ENCODE data around the gene KCNK15. TPM values are rescaled to one million over a fixed set of nuclear protein-coding genes. Genes with fewer than 3 reads are reported as not detected.
A peak's percentile ranks its signal among the peaks of the same experiment; 100 is the strongest.
"Not testable (repeated sequence)": the region's sequence is repeated elsewhere in the genome, so short reads cannot be mapped to it uniquely, and the experiment has no call there.

The KCNK15 gene
- 0.13 TPM in 1 of 2 replicates, not detected in the other for total RNA-seq (2014; rRNA removed; shearing (Covaris generic))
- 0.08 and 0.32 TPM in 2 replicates for polyA plus RNA-seq (2015; cell fraction: cytosol; rRNA removed)
- polyA plus RNA-seq (2015; cell fraction: nucleus; rRNA removed): 0.15 TPM in 1 of 2 replicates, not detected in the other

- DNase-seq (ENCODE audit: low read depth, low spot score): no peak
- in situ Hi-C loops (cut with HindIII; ENCODE audit: low pct_unique_long_range_greater_than_20kb, low sequenced_read_pairs): no loop called here
Observed at GRCh38 chr20:44745598-44746366, at the start of gene KCNK15. KCNK15 (plus strand) TSS chr20:44745865; CDS start chr20:44745911, 46 bp downstream.

GRCh38 chr20:44696315-44696714 lies 49.4 kb upstream of the KCNK15 start:
- DNase-seq (ENCODE audit: low read depth, low spot score): no peak
- in situ Hi-C loops (cut with HindIII; ENCODE audit: low pct_unique_long_range_greater_than_20kb, low sequenced_read_pairs): no loop called here

GRCh38 chr20:44697041-44697440 lies 48.6 kb upstream of the KCNK15 start:
- DNase-seq (ENCODE audit: low read depth, low spot score); in situ Hi-C loops (cut with HindIII; ENCODE audit: low pct_unique_long_range_greater_than_20kb, low sequenced_read_pairs): not testable (repeated sequence)

- in situ Hi-C loops (cut with HindIII; ENCODE audit: low pct_unique_long_range_greater_than_20kb, low sequenced_read_pairs): no loop called here
- no peak for DNase-seq (ENCODE audit: low read depth, low spot score)
Observed at GRCh38 chr20:44698351-44698750, 47.3 kb upstream of the KCNK15 start.

- in situ Hi-C loops (cut with HindIII; ENCODE audit: low pct_unique_long_range_greater_than_20kb, low sequenced_read_pairs): no loop called here
- DNase-seq (ENCODE audit: low read depth, low spot score): no peak
Observed at GRCh38 chr20:44700306-44700705, 45.4 kb upstream of the KCNK15 start.

- in situ Hi-C loops (cut with HindIII; ENCODE audit: low pct_unique_long_range_greater_than_20kb, low sequenced_read_pairs): no loop called here
- no peak for DNase-seq (ENCODE audit: low read depth, low spot score)
Observed at GRCh38 chr20:44701118-44701857, 44.4 kb upstream of the KCNK15 start.

- in situ Hi-C loops (cut with HindIII; ENCODE audit: low pct_unique_long_range_greater_than_20kb, low sequenced_read_pairs): no loop called here
- no peak for DNase-seq (ENCODE audit: low read depth, low spot score)
Observed at GRCh38 chr20:44701858-44702256, 43.8 kb upstream of the KCNK15 start.

GRCh38 chr20:44702776-44703175 lies 42.9 kb upstream of the KCNK15 start:
- DNase-seq (ENCODE audit: low read depth, low spot score): peak; percentile 89

GRCh38 chr20:44703183-44703925 lies 42.3 kb upstream of the KCNK15 start:
- in situ Hi-C loops (cut with HindIII; ENCODE audit: low pct_unique_long_range_greater_than_20kb, low sequenced_read_pairs): no loop called here
- no peak for DNase-seq (ENCODE audit: low read depth, low spot score)

More at GRCh38 chr20:44702776-44703175, 42.9 kb upstream of the KCNK15 start:
- in situ Hi-C loops (cut with HindIII; ENCODE audit: low pct_unique_long_range_greater_than_20kb, low sequenced_read_pairs): no loop called here

GRCh38 chr20:44703956-44704488 lies 41.6 kb upstream of the KCNK15 start:
- no peak for DNase-seq (ENCODE audit: low read depth, low spot score)
- in situ Hi-C loops (cut with HindIII; ENCODE audit: low pct_unique_long_range_greater_than_20kb, low sequenced_read_pairs): no loop called here

- in situ Hi-C loops (cut with HindIII; ENCODE audit: low pct_unique_long_range_greater_than_20kb, low sequenced_read_pairs): no loop called here
- DNase-seq (ENCODE audit: low read depth, low spot score): no peak
Observed at GRCh38 chr20:44704551-44704971, 41.1 kb upstream of the KCNK15 start.

- in situ Hi-C loops (cut with HindIII; ENCODE audit: low pct_unique_long_range_greater_than_20kb, low sequenced_read_pairs): no loop called here
- no peak for DNase-seq (ENCODE audit: low read depth, low spot score)
Observed at GRCh38 chr20:44705364-44706094, 40.1 kb upstream of the KCNK15 start.

GRCh38 chr20:44706301-44707017 lies 39.2 kb upstream of the KCNK15 start:
- in situ Hi-C loops (cut with HindIII; ENCODE audit: low pct_unique_long_range_greater_than_20kb, low sequenced_read_pairs): no loop called here
- DNase-seq (ENCODE audit: low read depth, low spot score): no peak

- DNase-seq (ENCODE audit: low read depth, low spot score): no peak
- in situ Hi-C loops (cut with HindIII; ENCODE audit: low pct_unique_long_range_greater_than_20kb, low sequenced_read_pairs): no loop called here
Observed at GRCh38 chr20:44707018-44707579, 38.6 kb upstream of the KCNK15 start.

- DNase-seq (ENCODE audit: low read depth, low spot score): no peak
- in situ Hi-C loops (cut with HindIII; ENCODE audit: low pct_unique_long_range_greater_than_20kb, low sequenced_read_pairs): no loop called here
Observed at GRCh38 chr20:44709380-44709779, 36.3 kb upstream of the KCNK15 start.

GRCh38 chr20:44709797-44710196 lies 35.9 kb upstream of the KCNK15 start:
- no peak for DNase-seq (ENCODE audit: low read depth, low spot score)
- in situ Hi-C loops (cut with HindIII; ENCODE audit: low pct_unique_long_range_greater_than_20kb, low sequenced_read_pairs): no loop called here

Measured in SK-MEL-5 (cell line).